Activated naive CD8-positive, alpha-beta T cell treated with anti-CD3 and anti-CD28 coated beads for 36 hours (primary cell): ENCODE data around the gene SLC16A7. TPM values are rescaled to one million over a fixed set of nuclear protein-coding genes. Genes with fewer than 3 reads are reported as not detected.
"Not testable (repeated sequence)": the region's sequence is repeated elsewhere in the genome, so short reads cannot be mapped to it uniquely, and the experiment has no call there.

Experiments
- DNase-seq: peaks from one replicate; pipeline ENCODE4 v3.0.0; 2021
- H3K27ac Mint-ChIP-seq: one replicate; pipeline ENCODE4 v1.8.0; 2022; ENCODE audit warnings: mild to moderate bottlenecking, moderate library complexity, mixed read lengths
- H3K27me3 Mint-ChIP-seq: one replicate; pipeline ENCODE4 v1.8.0; 2022; ENCODE audit warnings: mild to moderate bottlenecking, mixed read lengths
- H3K36me3 Mint-ChIP-seq: one replicate; pipeline ENCODE4 v1.8.0; 2021; ENCODE audit warnings: mild to moderate bottlenecking, mixed read lengths
- H3K4me1 Mint-ChIP-seq: one replicate; pipeline ENCODE4 v1.8.0; 2021; ENCODE audit warnings: mixed read lengths
- H3K4me3 Mint-ChIP-seq: one replicate; pipeline ENCODE4 v1.8.0; 2022; ENCODE audit warnings: mild to moderate bottlenecking, moderate library complexity, mixed read lengths
- H3K9me3 Mint-ChIP-seq: one replicate; pipeline ENCODE4 v1.8.0; 2022; ENCODE audit warnings: mixed read lengths
- total RNA-seq, 2 experiments: library from RNA; stranded (reverse); gene quantifications; one replicate each; pipeline ENCODE4 v1.2.3, GENCODE V29; 2021

Gene SLC16A7
- total RNA-seq, 2 experiments from 2014 or later: 22.7 to 27.6 TPM

DNA sequence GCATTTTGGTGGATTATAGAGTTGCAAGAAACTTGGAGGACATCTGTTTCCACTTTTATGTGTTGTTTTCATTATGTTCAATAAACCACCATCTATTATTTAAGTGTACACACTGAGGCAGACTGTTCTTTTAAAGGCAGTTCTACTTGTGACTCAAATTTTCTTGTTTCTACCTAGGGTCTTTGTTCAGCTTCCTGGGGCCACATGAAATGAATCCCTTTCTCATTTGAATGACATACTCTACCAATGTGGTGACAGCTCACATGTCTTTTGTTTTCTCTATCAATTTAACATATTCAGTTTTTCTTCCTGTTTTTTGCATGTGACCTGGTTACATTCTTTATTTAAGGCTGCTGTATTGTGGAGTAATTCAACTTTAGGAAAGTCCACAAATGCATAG is 7.9 kb downstream of the SLC16A7 start:
- Mint-ChIP-seq H3K4me3 (no peak overlapping the region), H3K27ac (no peak overlapping the region), H3K4me1 (peaks cover 61% of the 10 kb centered on the region), H3K36me3 (peaks cover 63% of the 10 kb centered on the region), H3K27me3 (no peaks in the 10 kb centered on the region), H3K9me3 (peaks cover 5% of the 10 kb centered on the region)
- no peak for DNase-seq

DNA sequence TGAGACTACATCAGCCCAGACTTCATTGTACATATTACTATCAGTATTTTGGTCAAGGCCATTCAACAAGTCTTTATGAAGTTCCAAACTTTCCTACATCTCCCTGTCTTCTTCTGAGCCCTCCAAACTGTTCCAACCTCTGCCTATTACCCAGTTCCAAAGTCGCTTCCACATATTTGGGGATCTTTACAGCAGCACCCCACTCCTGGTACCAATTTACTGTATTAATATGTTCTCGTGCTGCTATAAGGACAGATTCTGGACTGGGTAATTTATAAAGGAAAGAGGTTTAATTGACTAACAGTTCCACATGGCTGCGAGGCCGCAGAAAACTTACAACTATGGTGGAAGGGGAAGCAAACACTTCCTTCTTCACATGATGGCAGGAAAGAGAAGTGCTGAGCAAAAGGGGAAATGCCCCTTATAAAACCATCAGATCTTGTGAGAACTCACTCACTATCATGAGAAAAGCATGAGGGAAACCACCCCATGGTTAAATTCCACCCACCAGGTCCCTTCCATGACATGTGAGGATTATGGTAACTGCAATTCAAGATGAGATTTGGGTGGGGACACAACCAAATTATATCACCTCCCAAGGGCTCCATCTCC is 17.1 kb downstream of the SLC16A7 start:
- peaks cover 15% of the 10 kb centered on the region for H3K4me1 Mint-ChIP-seq
- peaks cover 60% of the 10 kb centered on the region for H3K36me3 Mint-ChIP-seq
- not testable (repeated sequence) for H3K4me3 Mint-ChIP-seq, H3K27ac Mint-ChIP-seq, DNase-seq, H3K27me3 Mint-ChIP-seq
- H3K9me3 Mint-ChIP-seq: peaks cover 31% of the 10 kb centered on the region

DNA sequence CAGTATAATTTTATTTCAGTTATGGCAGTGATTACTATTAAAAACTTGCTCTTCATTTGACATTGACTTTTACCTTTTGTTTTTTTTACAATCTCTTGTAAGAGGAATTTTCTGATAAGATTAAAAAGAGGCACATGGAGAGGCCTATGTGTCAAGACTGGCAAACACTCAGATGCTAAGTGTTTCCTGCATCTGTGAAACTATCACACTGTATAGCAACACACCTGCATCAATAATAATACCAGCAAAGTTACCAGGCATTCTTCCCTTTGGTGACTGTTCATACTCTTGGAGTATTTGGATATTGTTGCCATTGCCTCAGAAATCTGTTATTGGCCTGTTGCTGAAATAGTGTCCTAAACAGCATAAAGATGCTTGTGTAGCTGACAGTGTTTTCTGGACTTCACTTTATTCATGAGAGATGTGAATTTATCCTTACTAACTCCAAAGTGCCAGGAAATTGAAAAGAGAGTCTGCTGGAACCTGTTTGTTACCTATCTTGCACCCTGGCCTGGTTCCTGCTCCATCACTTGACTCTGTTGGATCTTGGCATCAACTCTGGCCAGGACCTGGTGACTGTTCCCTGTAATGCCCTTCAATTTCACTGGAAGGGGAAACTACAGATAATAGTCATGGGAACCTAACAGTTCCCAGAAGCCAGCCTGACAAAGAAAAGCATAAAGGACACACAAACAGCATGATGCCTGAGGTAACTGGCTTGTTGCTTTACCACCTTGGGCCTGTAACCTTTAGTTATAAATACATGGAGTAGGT is 19.8 kb downstream of the SLC16A7 start:
- DNase-seq: no peak
- no peaks in the 10 kb centered on the region for H3K27me3 Mint-ChIP-seq
- peaks cover 31% of the 10 kb centered on the region for H3K4me1 Mint-ChIP-seq
- H3K4me3 Mint-ChIP-seq: no peak overlapping the region
- H3K27ac Mint-ChIP-seq: no peak overlapping the region
- H3K36me3 Mint-ChIP-seq: peaks cover 42% of the 10 kb centered on the region
- H3K9me3 Mint-ChIP-seq: peaks cover 24% of the 10 kb centered on the region

DNA sequence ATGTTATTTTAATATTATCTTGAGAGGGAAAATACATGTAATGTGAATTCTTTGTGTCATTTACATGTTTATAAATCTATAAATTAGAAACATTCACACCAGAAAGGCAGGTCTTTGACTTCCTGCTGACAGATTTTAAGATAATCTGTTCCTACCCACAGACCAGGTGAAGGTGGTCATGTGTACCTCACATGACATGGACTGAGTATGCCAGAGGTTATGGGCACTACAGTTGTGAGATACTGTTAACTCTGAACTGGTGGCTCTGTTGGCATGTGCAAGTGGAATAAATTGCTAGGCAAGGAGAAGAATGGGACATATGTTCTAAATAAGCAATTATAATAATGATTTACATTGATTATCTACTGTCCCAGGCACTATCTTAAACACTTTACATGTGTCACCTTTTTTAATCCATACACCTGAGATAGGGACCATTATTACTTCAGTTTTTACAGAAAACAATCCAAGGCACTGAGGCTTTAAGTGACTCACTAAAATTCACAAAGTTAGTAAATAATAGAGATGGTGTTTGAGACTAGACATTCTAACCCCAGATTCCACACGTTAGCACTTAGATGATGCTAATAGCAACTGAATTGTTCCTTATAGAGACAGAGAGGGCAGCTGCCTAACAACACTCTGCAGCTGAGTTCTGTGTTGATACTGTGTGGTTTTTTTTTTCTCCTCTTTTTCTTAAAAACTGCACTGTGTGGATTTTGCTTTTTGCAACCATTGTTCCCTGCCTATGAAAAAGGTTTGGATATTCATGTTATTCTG is 23.8 kb downstream of the SLC16A7 start:
- Mint-ChIP-seq H3K4me3 (no peak overlapping the region), H3K27ac (no peak overlapping the region), H3K36me3 (peaks cover 10% of the 10 kb centered on the region), H3K4me1 (peaks cover 52% of the 10 kb centered on the region), H3K9me3 (peaks cover 3% of the 10 kb centered on the region), H3K27me3 (no peaks in the 10 kb centered on the region)
- no peak for DNase-seq

DNA sequence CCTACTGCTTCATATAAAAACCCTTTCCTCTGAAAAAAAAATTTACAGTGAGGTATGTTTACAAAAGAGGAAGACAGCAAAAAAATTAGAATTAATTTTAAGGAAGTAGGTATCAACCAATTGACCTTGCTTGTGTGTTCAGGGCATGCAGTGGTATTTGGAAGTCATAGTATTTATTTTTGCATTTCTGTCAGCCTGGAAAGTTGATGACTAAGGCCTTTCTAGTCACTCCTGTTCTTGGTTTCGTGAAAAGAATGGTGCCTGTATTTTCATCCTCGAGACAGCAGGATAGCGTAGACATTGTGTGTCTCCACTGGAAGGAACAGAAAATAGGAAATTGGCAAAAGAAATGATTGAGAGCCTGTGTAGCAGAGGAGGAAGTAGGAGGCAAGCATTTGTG is 24.5 kb downstream of the SLC16A7 start:
- Mint-ChIP-seq H3K4me3 (no peak overlapping the region), H3K36me3 (peaks cover 9% of the 10 kb centered on the region), H3K4me1 (peaks cover 54% of the 10 kb centered on the region), H3K9me3 (peaks cover under 1% of the 10 kb centered on the region), H3K27me3 (no peaks in the 10 kb centered on the region), H3K27ac (no peak overlapping the region)
- DNase-seq: no peak

DNA sequence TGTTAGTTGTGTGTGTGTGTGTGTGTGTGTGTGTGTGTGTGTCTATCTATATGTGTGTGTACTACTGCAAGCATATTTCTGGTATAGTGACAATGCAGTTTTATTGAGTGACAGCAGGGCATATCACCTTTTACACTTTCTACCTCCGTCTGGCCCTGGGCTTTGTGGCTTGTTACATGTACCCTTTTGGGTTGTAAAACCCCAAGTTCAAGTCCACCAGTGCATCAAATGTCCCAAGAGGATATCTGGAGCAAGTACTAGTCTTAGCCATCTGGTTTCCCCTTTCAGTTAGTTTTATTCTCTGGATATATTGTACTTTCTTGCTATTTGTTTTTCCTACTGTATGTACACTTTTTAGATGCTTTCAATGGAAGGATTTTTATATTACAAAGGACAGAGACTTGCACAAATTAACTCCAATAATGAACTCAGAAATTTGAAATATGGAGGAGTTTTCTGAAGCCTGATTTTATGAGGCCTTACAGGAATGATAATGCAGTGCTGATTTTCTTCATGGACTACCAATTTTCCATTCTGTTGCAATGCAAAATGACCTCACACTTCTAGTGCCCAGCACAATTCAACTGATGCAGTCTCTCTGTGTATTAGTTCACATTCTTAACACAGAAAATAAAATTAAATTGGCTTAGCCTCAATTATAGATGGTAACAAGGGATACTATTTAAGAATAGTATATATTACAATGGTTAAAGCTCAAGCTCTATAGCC is 29.1 kb downstream of the SLC16A7 start:
- no peak overlapping the region for H3K4me3 Mint-ChIP-seq
- H3K4me1 Mint-ChIP-seq: peaks cover 54% of the 10 kb centered on the region
- no peak overlapping the region for H3K27ac Mint-ChIP-seq
- DNase-seq: no peak
- H3K27me3 Mint-ChIP-seq: no peaks in the 10 kb centered on the region
- peaks cover 28% of the 10 kb centered on the region for H3K36me3 Mint-ChIP-seq
- H3K9me3 Mint-ChIP-seq: peaks cover 4% of the 10 kb centered on the region

DNA sequence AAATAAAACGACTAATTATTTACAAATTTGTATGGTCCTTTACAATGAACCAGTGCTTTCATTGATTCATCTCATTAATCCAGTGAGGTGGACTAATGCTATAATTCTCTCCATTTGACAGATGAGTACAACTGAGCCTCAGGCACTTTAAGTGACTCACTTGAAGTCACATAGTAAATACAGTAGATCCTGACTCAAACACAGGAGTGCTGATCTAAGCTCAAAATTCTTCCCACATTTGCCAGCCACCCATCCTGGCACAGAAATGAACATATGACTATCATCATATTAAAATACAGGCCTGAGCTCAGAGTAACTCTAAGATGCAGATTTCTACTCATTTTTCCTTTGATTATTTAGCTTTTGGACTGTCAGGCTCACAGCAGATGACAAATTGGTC is 30.6 kb downstream of the SLC16A7 start:
- Mint-ChIP-seq H3K9me3 (peaks cover 7% of the 10 kb centered on the region), H3K36me3 (peaks cover 33% of the 10 kb centered on the region), H3K4me1 (peaks cover 46% of the 10 kb centered on the region), H3K27me3 (no peaks in the 10 kb centered on the region), H3K27ac (no peak overlapping the region), H3K4me3 (no peak overlapping the region)
- no peak for DNase-seq

DNA sequence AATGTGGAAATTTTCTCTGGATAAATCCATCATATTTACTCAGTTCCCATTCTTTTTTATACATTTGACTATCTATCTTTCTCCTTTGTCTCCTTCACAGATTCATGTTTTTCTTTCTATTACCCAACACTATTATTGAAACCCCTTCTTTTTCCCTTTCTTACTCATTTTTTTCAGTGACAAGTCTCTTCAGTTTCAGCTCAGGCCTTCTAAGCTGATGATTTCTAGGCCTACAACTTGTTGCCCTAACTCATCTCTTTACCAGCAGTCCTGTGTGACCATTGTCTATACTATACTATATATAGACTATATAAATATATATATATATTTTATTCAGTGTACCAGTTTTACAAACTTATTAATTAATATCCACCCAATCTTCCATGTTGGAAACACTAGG is 31.8 kb downstream of the SLC16A7 start:
- no peaks in the 10 kb centered on the region for H3K27me3 Mint-ChIP-seq
- DNase-seq: no peak
- no peak overlapping the region for H3K4me3 Mint-ChIP-seq
- peaks cover 7% of the 10 kb centered on the region for H3K9me3 Mint-ChIP-seq
- H3K4me1 Mint-ChIP-seq: peaks cover 46% of the 10 kb centered on the region
- H3K27ac Mint-ChIP-seq: peak overlapping the region; percentile 56
- peaks cover 40% of the 10 kb centered on the region for H3K36me3 Mint-ChIP-seq

DNA sequence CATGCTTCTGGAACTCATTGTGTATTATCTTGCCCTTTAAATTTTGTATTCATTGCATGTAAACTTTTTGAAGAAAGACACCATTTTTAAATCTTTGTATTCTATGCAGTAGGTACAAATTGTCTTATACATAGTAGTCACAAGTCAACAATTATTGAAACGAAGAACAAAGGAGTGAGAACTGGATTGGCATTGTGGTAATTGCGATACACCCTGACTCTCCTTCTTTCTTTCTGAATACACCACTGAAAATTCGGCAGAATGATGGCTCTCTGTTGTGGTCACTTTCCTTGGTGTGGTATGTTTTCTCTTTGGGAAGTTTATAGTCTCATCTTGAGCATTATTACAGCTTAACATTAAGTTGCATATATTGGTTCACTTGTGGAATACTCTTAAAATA is 34.1 kb downstream of the SLC16A7 start:
- peaks cover 7% of the 10 kb centered on the region for H3K9me3 Mint-ChIP-seq
- no peaks in the 10 kb centered on the region for H3K27me3 Mint-ChIP-seq
- H3K4me1 Mint-ChIP-seq: peaks cover 47% of the 10 kb centered on the region
- H3K4me3 Mint-ChIP-seq: no peak overlapping the region
- DNase-seq: no peak
- H3K27ac Mint-ChIP-seq: no peak overlapping the region
- H3K36me3 Mint-ChIP-seq: peaks cover 45% of the 10 kb centered on the region

DNA sequence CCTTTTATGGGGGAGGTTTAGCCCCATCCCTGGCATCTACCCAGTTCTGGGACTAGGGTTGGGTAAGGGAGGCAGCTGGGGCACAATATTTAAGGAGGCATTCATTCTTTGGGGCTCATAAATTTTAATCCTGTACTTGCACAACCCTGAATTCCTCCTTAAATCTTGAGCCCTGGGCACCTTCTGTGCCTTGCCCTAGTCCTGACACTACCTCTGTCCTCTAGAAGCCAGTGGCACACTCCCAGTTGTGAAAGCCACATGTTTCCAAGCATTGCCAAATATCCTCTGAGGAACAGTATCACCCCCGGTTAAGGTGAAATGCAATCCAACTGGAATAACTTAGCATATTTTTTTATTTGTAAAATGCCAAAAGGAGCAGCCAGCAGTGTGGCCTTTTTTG is 36.6 kb downstream of the SLC16A7 start:
- no peak overlapping the region for H3K4me3 Mint-ChIP-seq
- no peak overlapping the region for H3K27ac Mint-ChIP-seq
- H3K9me3 Mint-ChIP-seq: peaks cover 7% of the 10 kb centered on the region
- no peak for DNase-seq
- peaks cover 41% of the 10 kb centered on the region for H3K36me3 Mint-ChIP-seq
- H3K4me1 Mint-ChIP-seq: peaks cover 43% of the 10 kb centered on the region
- H3K27me3 Mint-ChIP-seq: no peaks in the 10 kb centered on the region

DNA sequence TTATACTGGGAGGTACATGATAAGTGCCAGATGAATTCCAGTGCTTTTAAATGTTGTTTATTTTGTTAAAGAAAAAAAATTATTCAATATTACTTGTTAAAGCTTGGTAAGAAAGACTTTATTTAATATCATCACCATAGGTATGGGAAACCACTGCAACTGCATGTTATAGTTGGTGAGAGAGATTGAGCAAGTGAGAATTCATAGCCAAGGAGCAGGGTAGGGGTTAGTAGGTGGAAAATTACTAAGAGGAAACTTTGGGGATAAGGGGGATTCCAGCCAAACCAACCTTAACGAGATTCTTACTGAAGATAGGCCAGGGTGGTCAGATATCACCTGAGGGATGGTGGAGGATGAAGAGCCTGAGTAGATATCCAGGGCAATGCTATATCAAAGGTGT is 38.4 kb downstream of the SLC16A7 start:
- Mint-ChIP-seq H3K36me3 (peaks cover 37% of the 10 kb centered on the region), H3K4me1 (peaks cover 46% of the 10 kb centered on the region), H3K27ac (no peak overlapping the region), H3K4me3 (no peak overlapping the region), H3K27me3 (no peaks in the 10 kb centered on the region), H3K9me3 (peaks cover 5% of the 10 kb centered on the region)
- DNase-seq: no peak

DNA sequence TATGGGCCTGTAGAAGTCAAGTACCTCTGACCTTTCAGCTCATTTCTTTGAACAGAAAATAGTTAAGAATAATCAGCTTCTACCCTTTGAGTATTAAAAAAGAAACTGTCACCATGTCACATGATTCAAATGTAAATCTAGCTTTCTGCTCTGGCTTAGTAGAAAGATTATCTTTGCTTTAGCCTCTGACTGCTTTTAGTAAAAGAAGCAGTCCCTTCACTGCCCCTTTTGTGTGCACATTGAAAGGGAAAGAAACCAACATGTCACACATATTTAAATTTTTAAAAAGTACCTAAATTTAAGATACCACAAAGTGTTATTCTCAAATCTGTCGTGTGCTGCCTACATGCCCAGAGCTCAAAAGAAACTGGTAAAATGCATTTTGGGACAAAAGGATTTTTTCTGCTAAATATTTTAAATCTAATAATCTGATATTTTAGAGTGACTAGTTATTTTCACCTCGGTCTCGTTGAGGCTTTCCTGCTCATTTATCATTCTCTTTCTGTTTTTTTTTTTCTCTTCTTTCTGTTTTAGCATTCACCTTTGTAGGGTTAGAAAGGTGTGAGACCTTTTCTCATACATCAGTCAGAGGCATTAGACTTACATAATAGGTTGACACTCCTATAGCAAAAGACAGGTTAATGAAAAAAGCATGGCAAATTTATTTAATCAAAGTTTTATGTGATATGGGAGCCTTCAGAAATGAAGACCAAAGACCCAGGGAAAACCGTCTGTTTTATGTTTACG is 41.3 kb downstream of the SLC16A7 start:
- H3K36me3 Mint-ChIP-seq: peaks cover 36% of the 10 kb centered on the region
- peak overlapping the region; percentile 62 for H3K27ac Mint-ChIP-seq
- no peak overlapping the region for H3K4me3 Mint-ChIP-seq
- peaks cover 42% of the 10 kb centered on the region for H3K4me1 Mint-ChIP-seq
- H3K9me3 Mint-ChIP-seq: peaks cover under 1% of the 10 kb centered on the region
- no peaks in the 10 kb centered on the region for H3K27me3 Mint-ChIP-seq
- DNase-seq: no peak

DNA sequence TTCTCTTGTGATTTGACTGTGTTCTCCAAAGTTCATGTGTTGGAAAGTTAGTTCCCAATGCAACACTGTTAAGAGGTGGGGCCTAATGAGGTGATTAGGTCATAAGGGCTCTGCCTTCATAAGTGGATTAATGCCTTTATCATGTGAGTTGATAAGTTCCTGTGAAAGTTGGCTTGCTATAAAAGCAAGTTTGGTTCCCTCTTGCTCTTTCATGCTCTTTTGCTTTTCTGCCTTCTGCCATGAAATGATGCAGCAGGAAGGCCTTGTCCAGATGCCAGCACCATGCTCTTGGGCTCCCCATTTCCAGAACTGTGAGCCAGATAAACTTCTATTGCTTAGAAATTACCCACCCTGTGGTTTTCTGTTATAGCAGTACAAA is 41.9 kb downstream of the SLC16A7 start:
- no peak for DNase-seq
- H3K27me3 Mint-ChIP-seq: no peaks in the 10 kb centered on the region
- peaks cover 4% of the 10 kb centered on the region for H3K9me3 Mint-ChIP-seq
- H3K4me3 Mint-ChIP-seq: no peak overlapping the region
- peak overlapping the region; percentile 54 for H3K27ac Mint-ChIP-seq
- peaks cover 39% of the 10 kb centered on the region for H3K4me1 Mint-ChIP-seq
- peaks cover 37% of the 10 kb centered on the region for H3K36me3 Mint-ChIP-seq

DNA sequence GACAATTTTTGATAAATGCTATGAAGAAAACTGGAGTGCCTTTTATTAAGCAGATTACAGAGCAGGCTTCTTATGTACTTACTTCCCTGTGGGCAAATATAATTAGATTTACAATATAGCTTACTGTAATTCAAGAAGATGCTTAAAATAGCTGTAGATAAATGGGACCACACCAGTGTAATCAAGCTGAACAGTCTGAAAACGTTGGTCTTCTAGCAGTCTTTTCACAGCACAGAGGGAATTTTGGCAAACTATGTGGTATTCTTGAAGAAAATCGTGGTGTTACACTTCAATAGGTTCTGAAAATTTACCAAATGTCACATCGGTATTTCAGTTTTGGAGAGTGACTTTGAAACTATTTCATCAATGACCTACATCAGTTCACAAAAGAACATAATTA is 47.7 kb downstream of the SLC16A7 start:
- Mint-ChIP-seq H3K4me3 (no peak overlapping the region), H3K9me3 (peaks cover 27% of the 10 kb centered on the region), H3K27me3 (no peaks in the 10 kb centered on the region), H3K36me3 (peaks cover 74% of the 10 kb centered on the region), H3K27ac (no peak overlapping the region), H3K4me1 (peaks cover 19% of the 10 kb centered on the region)
- DNase-seq: no peak
